Measurements from ENCODE around the gene AGRP.

The AGRP gene

DNA sequence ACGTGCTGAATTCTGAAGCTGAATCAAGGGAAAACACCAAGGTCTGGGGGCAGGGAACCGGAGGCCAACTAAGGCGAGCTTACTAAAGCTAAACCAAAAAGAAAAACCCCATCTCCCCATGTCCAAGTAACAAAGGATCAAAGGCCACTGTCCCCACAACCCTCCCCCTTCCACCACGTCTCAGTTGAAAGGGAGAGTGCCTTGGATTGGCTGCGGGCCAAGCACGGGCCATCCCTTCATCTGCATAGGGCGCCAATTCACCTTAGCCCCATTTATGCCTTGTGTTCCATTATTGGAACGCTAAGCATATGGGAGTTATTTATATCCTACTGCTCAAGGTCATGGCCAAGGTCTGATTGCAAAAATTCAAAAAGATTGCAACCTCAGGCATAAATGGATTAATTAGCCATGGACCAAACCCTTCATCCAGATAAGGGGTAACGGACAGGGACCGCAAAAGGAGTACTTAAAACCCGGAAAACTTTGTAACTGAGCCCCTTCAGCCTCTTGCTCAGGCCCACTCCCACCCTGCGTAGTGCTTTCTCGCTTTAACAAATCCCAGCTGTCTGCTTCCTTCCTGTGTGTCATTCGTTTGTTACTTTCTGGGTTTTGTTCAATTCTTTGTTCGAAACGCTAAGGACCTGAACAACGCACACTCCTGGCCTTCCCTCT lies 1.6 kb downstream of the AGRP start:
- no peaks in the 10 kb centered on the region for H3K27me3 ChIP-seq
- H3K9me3 ChIP-seq, result no peaks in the 10 kb centered on the region
- H3K4me3 ChIP-seq (ENCODE audit: low read depth in 1 of 2, low read length in 1 of 2), result peak overlapping the region; percentile 98
- H3K27ac ChIP-seq, result peak overlapping the region; percentile 99
- peaks cover 25% of the 10 kb centered on the region for H3K36me3 ChIP-seq
- TF ChIP-seq, protein P1, sequence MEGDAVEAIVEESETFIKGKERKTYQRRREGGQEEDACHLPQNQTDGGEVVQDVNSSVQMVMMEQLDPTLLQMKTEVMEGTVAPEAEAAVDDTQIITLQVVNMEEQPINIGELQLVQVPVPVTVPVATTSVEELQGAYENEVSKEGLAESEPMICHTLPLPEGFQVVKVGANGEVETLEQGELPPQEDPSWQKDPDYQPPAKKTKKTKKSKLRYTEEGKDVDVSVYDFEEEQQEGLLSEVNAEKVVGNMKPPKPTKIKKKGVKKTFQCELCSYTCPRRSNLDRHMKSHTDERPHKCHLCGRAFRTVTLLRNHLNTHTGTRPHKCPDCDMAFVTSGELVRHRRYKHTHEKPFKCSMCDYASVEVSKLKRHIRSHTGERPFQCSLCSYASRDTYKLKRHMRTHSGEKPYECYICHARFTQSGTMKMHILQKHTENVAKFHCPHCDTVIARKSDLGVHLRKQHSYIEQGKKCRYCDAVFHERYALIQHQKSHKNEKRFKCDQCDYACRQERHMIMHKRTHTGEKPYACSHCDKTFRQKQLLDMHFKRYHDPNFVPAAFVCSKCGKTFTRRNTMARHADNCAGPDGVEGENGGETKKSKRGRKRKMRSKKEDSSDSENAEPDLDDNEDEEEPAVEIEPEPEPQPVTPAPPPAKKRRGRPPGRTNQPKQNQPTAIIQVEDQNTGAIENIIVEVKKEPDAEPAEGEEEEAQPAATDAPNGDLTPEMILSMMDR (IDR thresholded peaks at IDR 0.05), result no peak
- peaks cover 73 to 75% of the 10 kb centered on the region in 2 experiments for H3K4me1 ChIP-seq (ENCODE audit: control insufficient read depth in 1 of 2, insufficient read depth in 1 of 2, low read depth in 1 of 2, low read length in 1 of 2)

DNA sequence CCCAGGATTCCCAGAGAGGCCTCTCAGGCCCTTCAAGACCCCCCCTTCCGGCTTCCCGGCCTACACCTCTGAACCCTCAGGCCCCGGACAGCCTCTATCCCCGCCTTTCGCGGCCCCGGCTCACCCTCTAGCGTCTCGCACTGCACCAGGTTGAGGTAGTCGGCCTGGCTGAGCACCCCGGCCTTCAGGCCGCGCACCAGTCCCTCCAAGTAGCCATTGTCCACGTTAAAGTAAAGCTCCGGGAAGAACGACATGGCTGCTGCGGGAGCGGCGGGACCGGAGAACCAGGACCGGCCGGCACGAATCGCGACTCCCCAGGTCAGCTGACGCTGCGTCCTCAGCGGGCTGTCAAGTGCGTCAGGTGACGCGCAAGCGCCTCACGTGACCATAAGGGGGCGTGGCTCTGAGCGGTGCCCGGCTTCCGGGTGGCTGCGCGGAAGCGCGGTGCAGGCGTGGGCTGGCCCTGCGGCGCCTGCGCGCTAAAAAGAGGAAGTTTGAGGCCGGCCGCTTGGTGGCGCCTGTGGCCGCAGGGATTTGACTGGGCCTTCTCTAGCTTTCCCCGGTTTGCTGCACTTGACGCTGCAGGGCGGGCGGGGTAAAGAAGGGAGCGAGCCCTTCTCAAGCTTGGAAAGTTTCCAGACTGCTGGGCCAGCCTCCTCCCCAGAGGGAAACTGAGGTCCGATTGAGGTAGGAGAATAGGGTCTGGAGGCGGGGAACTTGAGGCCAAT lies 2.4 kb downstream of the AGRP start, which contains the start of gene ATP6V0D1:
Gene ATP6V0D1, minus strand, starts transcription at position 325 of the 728 bp plus-strand sequence. Its CDS starts 71 bp downstream, at position 254.
- Histone ChIP-seq H3K9me3 (no peaks in the 10 kb centered on the region), H3K36me3 (peaks cover 25% of the 10 kb centered on the region), H3K4me3 (ENCODE audit: low read depth in 1 of 2, low read length in 1 of 2) (peak within 1 kb of the TSS; percentile 98), H3K27me3 (no peaks in the 10 kb centered on the region), H3K4me1 (ENCODE audit: control insufficient read depth in 1 of 2, insufficient read depth in 1 of 2, low read depth in 1 of 2, low read length in 1 of 2) (peaks cover 73 to 75% of the 10 kb centered on the region in 2 experiments), H3K27ac (peak within 1 kb of the TSS; percentile 99)
- TF ChIP-seq, protein P1 (IDR thresholded peaks at IDR 0.05), result peak; percentile 93

DNA sequence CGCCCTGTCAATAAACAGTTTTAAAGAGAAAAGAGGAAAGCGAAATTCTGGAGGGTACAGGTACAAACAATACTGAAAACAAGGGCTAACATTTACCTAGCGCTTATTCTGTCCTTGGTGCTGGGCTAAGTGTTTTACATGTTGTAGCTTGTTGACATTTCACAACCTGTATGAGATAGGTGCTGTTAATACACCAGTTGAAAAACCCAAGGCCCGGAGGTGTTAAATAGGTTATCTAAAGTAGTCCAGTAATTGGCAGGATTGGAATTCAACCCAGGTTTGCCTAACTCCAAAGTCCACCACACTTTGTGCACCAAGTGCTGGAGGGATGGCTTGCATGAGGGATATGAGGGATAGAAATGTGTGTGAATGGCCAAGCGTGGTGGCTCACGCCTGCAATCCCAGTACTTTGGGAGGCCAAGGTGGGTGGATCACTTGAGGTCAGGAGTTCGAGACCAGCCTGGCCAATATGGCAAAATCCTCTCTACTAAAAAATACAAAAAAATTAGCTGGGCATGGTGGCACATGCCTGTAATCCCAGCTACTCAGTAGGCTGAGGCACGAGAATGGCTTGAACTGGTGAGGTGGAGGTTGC lies 5.3 kb downstream of the AGRP start:
- TF ChIP-seq, protein P1 (IDR thresholded peaks at IDR 0.05), result no peak
- H3K27ac ChIP-seq, result peak overlapping the region; percentile 41
- no peaks in the 10 kb centered on the region for H3K27me3 ChIP-seq
- no peak overlapping the region for H3K4me3 ChIP-seq (ENCODE audit: low read depth in 1 of 2, low read length in 1 of 2)
- H3K4me1 ChIP-seq (ENCODE audit: control insufficient read depth in 1 of 2, insufficient read depth in 1 of 2, low read depth in 1 of 2, low read length in 1 of 2), result peaks cover 80 to 84% of the 10 kb centered on the region in 2 experiments
- H3K36me3 ChIP-seq, result peaks cover 25% of the 10 kb centered on the region
- no peaks in the 10 kb centered on the region for H3K9me3 ChIP-seq

DNA sequence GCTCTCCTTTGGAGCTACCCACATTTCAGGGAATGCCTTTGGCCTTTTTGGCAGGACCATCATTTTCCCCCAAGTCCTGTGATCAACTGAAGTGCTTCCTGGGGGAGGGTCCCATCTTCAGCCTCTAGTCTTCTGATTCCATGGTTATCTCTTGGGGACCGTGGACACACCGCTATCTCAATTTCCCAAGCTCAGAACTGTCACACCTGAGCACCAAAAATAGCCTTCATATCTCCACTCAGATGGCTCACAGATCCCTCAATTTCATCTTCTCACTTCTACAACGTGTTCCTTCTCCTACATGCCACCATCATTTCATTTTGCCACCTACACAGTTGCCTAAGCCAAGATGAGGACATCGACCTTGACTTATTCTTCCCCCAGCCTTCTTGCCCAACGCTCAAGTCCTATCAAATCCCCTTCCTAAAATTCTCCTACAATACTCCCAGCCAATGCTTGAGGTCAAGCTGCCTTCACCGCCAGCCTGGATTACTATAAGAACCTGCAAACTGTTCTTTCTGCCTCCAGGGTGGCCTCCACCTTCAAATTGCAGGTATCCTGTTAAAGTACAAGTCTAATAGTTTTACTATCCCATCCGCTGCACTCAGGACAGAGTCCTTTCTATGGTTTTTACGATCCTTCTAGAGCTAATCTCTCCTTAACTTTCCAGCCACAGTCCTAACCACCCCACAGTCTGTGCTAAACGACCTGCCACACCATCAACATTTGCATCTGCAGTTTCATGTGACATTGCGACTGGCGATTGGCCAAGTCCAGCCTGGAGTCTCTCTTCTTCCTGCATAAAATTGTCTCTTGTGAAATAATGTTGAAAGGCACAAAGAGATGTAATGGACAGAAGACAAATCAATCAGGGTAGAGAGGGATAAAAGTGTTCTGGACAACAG lies 8.5 kb downstream of the AGRP start:
- Histone ChIP-seq H3K4me3 (ENCODE audit: low read depth in 1 of 2, low read length in 1 of 2) (peak overlapping the region in 1 of 2 experiments; percentile 18), H3K36me3 (peaks cover 25% of the 10 kb centered on the region), H3K27me3 (no peaks in the 10 kb centered on the region), H3K9me3 (no peaks in the 10 kb centered on the region), H3K4me1 (ENCODE audit: control insufficient read depth in 1 of 2, insufficient read depth in 1 of 2, low read depth in 1 of 2, low read length in 1 of 2) (peaks cover 91 to 96% of the 10 kb centered on the region in 2 experiments), H3K27ac (peak overlapping the region; percentile 70)
- TF ChIP-seq, protein P1 (IDR thresholded peaks at IDR 0.05), result no peak
